Body of pancreas (tissue), 4 donors: Measurements from ENCODE around the gene KCNQ1OT1. TPM values are rescaled to one million over a fixed set of nuclear protein-coding genes. Genes with fewer than 3 reads are reported as not detected.

Experiments used
- ATAC-seq: fragments of 150-250 bp; one replicate; pipeline ENCODE4 v1.9.1; 2016
- DNase-seq, 4 donors: peaks; one replicate each; pipeline ENCODE4 v3.0.0-alpha.2; 2019
- H3K27ac ChIP-seq, 4 donors: fragments of 200-600 bp; sonication (generic); 1 replicate in 3 of 4; 2 replicates in 1 of 4; pipeline versions ENCODE4 v1.5.1 to v1.6.1; 2016 to 2019; ENCODE audit warnings: mild to moderate bottlenecking in 1 of 4, mixed read lengths in 1 of 4, moderate library complexity in 1 of 4
- H3K27me3 ChIP-seq, 2 donors: fragments of 200-600 bp; sonication (generic); one replicate each; pipeline ENCODE4 v1.6.0; 2016; ENCODE audit warnings: mild to moderate bottlenecking in 1 of 2
- H3K36me3 ChIP-seq, 2 donors: fragments of 200-600 bp; sonication (generic); replicated peaks in 1 of 2; 2 replicates each; pipeline ENCODE4 v1.5.1; 2016; ENCODE audit warnings: low read depth in 2 of 2; ENCODE audit not compliant: insufficient read depth in 1 of 2
- H3K4me1 ChIP-seq: fragments of 200-600 bp; sonication (generic); one replicate; pipeline ENCODE4 v1.6.0; 2016
- H3K4me3 ChIP-seq, 2 donors: fragments of 200-600 bp; sonication (generic); 1 replicate in 1 of 2; 2 replicates in 1 of 2; pipeline ENCODE4 v1.5.1; 2016 to 2019
- H3K9me3 ChIP-seq, 3 donors: fragments of 200-600 bp; sonication (generic); 1 replicate in 2 of 3; 2 replicates in 1 of 3; pipeline ENCODE4 v1.5.1; 2016
- POLR2A ChIP-seq, 3 donors: fragments of 450-650 bp; IDR thresholded peaks; one replicate each; pipeline ENCODE4 v1.6.1; 2016; ENCODE audit warnings: antibody characterized with exemption in 3 of 3, mild to moderate bottlenecking in 2 of 3
- WGBS, 2 donors: methylation state at CpG; one replicate each; pipeline ENCODE4 v1.1.5; 2017; 5-methylcytosine and 5-hydroxymethylcytosine counted together
- intact Hi-C: fragments of 100-400 bp; cut with DNase I; formaldehyde crosslinking; loops from one replicate; pipeline ENCODE4 v1.15.1; 2023
- total RNA-seq, 2 donors: library from RNA; depleted of rRNA; stranded (reverse); fragments of >200 nt; gene quantifications; one replicate each; pipeline ENCODE4 v1.1.0, GENCODE V29; 2016
- TF ChIP-seq, protein P1 (sequence below), 7 experiments: fragments of 450-650 bp in 4 of 7; fragments of 200-600 bp in 3 of 7; sonication (generic) in 3 of 7; IDR thresholded peaks; one replicate each; pipeline ENCODE4 v1.5.1; 2016 to 2019; ENCODE audit warnings: antibody characterized with exemption in 7 of 7

The KCNQ1OT1 gene
- total RNA-seq, 2 donors from 2014 or later: 3.6 to 9.2 TPM

DNA sequence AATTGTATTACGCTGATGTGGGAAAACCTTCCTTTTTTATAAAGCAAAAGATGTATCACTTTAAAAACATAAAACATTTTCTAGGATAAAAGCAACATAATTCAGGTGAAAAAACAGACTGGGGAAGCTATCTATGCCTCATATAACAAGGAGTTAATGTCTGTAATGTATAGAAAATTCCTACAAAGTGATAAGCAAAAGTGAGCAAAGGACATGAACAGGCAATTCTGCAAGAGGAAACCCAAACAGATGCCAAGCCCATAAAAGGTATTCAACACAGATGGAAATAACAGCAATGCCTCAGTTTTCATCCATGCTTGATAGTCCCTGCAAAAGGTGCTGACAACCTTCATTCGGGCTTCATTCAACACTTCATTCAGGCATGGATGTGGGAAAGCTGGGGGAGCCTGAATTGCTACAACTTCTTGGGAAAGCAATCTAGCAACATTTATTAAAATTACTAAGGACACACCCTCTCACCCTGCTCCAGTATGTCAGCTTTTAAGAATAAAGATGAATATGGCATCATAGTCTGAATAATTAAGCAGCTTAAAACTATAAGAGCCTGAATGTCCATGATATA lies 39.3 kb downstream of the KCNQ1OT1 start:
- no peak overlapping the region for H3K4me3 ChIP-seq
- peaks cover 0 to 6% of the 10 kb centered on the region in 2 donors for H3K36me3 ChIP-seq
- peaks cover 0 to 37% (median 0%) of the 10 kb centered on the region in 3 donors for H3K9me3 ChIP-seq
- ATAC-seq (no peak), DNase-seq (no peak)
- no peaks in the 10 kb centered on the region for H3K4me1 ChIP-seq
- no peaks in the 10 kb centered on the region for H3K27me3 ChIP-seq
- H3K27ac ChIP-seq: no peak overlapping the region
- intact Hi-C loops: no loop called here
- 97 to 98% methylated on average over 2 of the region's 2 CpGs for WGBS, 2 donors
- TF ChIP-seq POLR2A (IDR thresholded peaks at IDR 0.05): no peak
- TF ChIP-seq, protein P1, sequence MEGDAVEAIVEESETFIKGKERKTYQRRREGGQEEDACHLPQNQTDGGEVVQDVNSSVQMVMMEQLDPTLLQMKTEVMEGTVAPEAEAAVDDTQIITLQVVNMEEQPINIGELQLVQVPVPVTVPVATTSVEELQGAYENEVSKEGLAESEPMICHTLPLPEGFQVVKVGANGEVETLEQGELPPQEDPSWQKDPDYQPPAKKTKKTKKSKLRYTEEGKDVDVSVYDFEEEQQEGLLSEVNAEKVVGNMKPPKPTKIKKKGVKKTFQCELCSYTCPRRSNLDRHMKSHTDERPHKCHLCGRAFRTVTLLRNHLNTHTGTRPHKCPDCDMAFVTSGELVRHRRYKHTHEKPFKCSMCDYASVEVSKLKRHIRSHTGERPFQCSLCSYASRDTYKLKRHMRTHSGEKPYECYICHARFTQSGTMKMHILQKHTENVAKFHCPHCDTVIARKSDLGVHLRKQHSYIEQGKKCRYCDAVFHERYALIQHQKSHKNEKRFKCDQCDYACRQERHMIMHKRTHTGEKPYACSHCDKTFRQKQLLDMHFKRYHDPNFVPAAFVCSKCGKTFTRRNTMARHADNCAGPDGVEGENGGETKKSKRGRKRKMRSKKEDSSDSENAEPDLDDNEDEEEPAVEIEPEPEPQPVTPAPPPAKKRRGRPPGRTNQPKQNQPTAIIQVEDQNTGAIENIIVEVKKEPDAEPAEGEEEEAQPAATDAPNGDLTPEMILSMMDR (IDR thresholded peaks at IDR 0.05): no peak

DNA sequence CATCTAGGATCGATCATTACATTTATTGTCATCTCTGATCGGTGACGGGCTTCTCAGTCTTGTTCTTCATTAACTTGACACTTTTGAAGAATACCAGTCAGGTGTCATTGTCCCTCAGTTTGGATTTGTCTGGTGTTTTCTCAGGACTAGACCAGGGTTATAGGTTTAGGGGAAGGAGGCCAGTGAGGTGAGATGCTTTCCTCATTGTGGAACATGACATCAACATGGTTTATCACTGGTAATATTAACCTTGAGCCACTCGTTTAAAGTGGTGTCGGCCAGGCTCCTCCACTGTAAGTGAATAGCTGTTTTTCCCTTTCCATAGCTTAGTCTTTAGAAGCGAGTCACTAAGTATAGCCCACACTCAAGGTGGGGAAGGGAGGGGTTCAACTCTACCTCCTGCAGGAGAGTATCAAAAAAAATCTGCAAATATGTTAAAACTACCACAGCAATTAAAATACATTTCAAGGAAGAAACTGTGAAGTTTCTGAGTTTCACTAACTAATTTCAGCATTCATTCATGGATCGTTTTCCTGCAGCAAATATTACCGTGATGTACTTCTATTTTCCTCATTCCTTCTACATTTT lies 42.0 kb downstream of the KCNQ1OT1 start:
- TF ChIP-seq, protein P1 (IDR thresholded peaks at IDR 0.05): no peak
- no peak for TF ChIP-seq POLR2A (IDR thresholded peaks at IDR 0.05)
- ATAC-seq (no peak), DNase-seq (no peak)
- H3K27me3 ChIP-seq: no peaks in the 10 kb centered on the region
- H3K9me3 ChIP-seq: peaks cover 0 to 44% (median 0%) of the 10 kb centered on the region in 3 donors
- H3K4me3 ChIP-seq: no peak overlapping the region
- H3K27ac ChIP-seq: no peak overlapping the region
- intact Hi-C loops: no loop called here
- peaks cover 0 to 5% of the 10 kb centered on the region in 2 donors for H3K36me3 ChIP-seq
- H3K4me1 ChIP-seq: no peaks in the 10 kb centered on the region
- 91 to 94% methylated on average over 8 of the region's 8 CpGs for WGBS, 2 donors

DNA sequence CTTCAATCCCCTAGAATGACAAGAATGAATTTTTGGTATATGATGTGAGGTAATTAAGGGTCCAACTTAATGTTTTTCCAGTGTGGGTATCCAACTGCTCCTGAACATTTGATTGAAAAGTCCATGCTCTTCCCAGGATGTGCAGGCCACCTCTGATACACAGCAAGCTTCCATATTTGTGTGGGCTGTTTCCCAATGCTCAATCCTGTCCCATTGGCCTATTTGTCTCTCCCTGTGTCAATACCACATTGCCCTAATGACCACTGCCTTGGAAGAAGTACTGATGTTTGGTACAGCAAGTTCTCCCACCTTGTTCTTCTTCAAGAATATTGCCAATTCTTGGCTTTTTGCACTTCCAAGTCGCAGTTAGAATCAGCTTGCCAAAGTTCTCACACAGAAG lies 42.9 kb downstream of the KCNQ1OT1 start:
- intact Hi-C loops: no loop called here

DNA sequence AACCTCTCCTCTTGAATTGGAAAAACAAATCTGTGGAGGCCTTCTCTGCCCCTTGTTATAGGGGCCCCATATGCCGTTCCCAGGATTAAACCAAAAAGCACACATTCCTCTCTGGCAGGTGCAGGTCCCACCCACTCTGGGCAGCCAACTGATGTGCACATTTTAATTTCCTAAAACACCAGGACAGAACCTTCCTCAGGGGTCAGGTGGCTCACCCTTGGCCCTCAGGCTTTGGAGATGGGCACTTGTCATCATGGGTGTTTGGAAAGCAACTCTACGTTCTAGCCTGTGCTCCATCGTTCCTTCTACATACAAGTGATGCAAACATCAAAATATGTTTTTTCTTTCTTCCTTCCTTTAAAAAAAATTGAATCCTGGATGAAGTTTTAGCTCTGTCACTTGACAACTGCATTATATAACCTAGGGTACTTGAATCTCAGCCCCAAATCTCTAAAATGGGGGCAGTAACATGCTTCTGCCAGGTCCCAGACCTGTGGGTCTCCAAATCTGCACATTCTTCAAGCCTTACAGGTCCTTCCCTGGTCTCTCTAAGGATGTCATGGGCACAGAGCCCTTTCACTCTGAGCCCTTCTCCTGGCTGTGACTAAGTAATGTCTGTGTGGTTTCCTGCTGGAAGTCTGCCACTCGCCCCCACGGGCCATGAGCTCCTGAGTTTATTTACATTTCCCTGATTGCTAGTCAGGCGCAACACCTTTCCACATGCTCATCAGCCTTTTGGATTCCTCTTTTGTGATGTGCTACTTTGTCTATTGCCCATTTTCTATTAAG lies 43.8 kb downstream of the KCNQ1OT1 start:
- intact Hi-C loops: no loop called here
- H3K4me1 ChIP-seq: no peaks in the 10 kb centered on the region
- no peak for ATAC-seq
- H3K36me3 ChIP-seq: no peaks in the 10 kb centered on the region
- H3K27ac ChIP-seq: no peak overlapping the region
- 61 to 77% methylated on average over 6 of the region's 6 CpGs for WGBS, 2 donors
- DNase-seq: peak in 3 of 4 donors; percentile 33 to 47 (median 34)
- no peaks in the 10 kb centered on the region for H3K27me3 ChIP-seq
- no peak overlapping the region for H3K4me3 ChIP-seq
- peaks cover 0 to 47% (median 0%) of the 10 kb centered on the region in 3 donors for H3K9me3 ChIP-seq
- no peak for TF ChIP-seq POLR2A (IDR thresholded peaks at IDR 0.05)
- TF ChIP-seq, protein P1 (IDR thresholded peaks at IDR 0.05): no peak

More for the DNA sequence above, 42.9 kb downstream of the KCNQ1OT1 start:
- Histone ChIP-seq H3K27ac (no peak overlapping the region), H3K9me3 (peaks cover 0 to 47% (median 0%) of the 10 kb centered on the region in 3 donors), H3K27me3 (no peaks in the 10 kb centered on the region), H3K4me1 (no peaks in the 10 kb centered on the region), H3K36me3 (no peaks in the 10 kb centered on the region), H3K4me3 (no peak overlapping the region)
- ATAC-seq: no peak
- TF ChIP-seq POLR2A (IDR thresholded peaks at IDR 0.05): no peak
- TF ChIP-seq, protein P1 (IDR thresholded peaks at IDR 0.05): no peak
- no peak for DNase-seq
- WGBS, 2 donors: 74 to 86% methylated on average over 1 of the region's 1 CpG
